Activated gamma-delta T cell (primary cell): ENCODE measurements around the gene CDPF1.

Experiments
- DNase-seq: peaks from one replicate; lab custom pipeline; 2025; lab: John Stamatoyannopoulos, UW

The CDPF1 gene

DNA sequence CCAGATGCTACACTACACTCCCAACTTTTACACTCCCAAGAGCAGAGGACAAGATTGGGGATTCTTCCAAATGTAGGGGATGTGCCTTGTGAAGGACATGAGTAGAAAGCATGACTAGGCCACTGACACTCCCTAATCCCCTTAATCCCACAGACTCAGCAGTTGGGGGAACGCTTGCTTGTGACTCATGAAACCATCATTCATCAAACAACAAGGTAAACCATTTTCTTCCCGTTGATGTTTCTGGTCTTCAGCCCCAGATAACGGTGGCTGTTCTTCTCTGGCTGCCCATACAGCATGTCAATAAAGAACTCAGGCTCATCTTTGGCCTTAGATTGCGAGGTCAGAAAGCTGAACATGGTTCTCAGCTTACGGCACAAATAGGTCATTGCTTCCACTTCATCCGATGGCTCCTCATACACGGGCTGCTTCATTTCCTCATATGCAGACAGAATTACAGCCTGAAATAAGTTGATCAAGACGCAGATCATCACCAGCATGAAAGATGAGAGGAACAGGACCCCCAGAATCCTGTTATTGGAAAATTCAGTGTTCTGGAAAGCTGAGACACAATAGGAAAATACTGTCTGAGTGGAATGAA is 6.4 kb upstream of the CDPF1 start:
- DNase-seq, result no peak

DNA sequence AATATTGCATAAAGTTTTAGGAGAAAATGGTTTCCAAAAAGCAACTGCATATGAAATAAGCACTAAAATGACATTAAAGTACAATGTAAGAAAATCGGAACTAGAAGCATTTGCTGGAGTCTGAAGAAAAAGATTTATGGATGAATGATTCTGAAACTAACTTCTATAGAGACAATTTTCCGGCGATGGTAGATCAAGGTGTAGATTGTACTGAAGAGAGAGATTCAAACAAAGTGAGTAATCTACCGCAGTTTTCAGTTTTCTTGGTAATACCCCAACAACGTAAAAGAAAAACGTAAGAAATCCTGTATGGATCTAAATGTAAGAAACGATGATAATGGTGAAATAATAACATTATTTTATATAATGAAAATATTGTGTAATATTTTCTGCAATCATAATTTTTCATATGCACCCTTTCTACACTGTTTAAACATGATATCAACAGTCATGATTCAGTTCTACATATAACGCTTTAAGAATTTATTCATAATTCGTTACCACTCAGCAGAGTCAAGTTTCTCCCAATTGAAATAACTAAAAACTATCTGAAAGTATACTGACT is 1.8 kb upstream of the CDPF1 start:
- DNase-seq, result no peak

DNA sequence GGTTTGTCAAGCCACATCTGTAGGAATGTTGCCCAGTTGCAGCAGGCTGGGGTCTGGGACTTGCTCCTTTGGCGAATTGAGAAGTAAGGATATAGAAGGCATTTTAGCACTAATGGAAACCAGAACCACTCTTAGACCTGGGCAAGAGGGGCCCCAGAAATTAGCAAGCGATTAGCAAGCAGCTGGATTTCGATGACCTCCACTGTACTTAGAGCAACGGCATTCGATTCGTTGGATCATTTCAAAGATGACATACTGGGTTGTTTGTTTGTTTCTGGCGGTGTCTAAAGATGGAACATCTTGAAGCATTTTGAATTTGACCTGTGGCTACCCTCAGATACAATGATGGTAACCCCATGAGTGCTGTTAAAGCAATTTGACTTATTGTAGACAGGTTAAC is 1.2 kb upstream of the CDPF1 start:
- DNase-seq, result no peak

DNA sequence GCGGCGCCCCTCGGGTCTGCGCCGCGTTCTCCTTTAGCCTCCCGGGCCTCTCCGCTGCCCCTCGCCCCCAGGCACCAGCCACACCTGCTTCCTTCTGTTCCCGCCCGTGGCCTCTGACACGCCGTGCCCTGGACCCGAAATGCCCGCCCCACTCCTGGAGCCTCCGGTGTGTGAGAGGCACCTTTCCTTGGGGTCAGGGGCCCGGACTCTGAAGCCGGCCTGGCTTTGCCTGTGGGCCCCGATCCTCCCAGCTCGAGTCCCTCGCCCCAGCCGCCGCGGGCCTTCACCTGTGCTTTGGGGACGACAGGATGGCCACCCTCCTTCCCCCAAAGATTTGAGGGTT is 661 bp upstream of the CDPF1 start:
- DNase-seq, result no peak

- no peak for DNase-seq
These were observed 2.6 kb downstream of the CDPF1 start for GRCh38 chr22:46247443-46247975.

DNA sequence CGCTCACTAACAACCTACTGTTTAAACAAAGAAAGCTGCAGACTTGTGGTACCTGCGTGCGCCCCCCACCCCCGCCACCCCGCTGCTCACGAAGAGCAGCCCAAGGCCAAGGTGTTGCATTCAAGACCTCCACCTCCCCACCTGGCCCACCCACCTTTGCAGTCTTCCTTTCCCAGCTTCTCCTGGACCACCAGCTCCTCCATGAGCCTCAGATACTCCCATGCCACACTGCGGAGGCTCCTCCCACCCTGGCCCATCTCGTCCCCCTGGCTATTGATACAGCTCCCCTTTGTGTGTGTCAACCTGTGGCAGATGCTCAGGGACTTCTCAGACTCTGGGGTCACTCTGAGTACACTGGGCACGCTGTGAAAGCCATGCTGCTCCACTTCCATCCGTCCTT is 3.9 kb downstream of the CDPF1 start:
- no peak for DNase-seq

DNA sequence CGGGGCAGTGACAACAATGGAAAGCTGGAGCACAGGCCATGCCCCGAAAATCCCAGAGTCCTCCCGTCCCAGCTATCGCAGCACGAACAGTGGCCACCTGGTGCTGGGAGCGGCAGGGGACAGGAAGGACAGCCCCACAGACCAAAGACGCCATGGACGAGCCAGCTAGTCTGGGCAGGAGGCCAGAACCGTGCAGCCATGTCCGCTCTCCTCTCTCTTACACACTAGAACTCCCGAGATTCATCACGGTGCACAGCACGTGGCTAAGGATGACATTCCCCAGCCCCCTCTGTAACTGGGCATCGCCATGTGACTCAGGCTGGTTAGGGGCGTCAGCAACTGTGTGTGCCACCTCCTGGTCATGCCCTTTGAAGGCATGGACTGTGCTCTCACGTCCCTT is 4.6 kb downstream of the CDPF1 start:
- DNase-seq, result no peak

- no peak for DNase-seq
These were observed 5.3 kb downstream of the CDPF1 start for GRCh38 chr22:46244771-46245170.

GRCh38 chr22:46242076-46242475 is 8.0 kb downstream of the CDPF1 start:
- DNase-seq, result no peak

GRCh38 chr22:46241396-46242007 is 8.6 kb downstream of the CDPF1 start:
- no peak for DNase-seq

DNA sequence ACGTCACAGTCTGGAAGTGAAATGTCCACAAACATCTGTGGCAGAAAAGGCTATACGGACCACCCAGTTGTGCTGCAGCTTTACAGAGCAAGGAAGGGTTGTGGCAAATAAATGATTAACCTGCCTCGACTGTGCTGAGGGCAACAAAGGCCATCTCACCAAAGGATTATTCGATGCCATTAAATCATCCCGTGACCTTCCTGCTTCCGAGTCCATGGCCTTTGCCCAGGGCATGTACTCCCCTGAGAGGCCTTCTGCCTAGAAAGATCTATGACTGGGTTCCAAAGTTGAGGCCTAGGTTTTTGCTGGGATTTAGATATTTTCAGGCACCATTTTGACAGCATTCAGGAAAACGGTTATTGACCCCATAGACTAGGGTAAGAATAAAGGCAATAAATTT is 9.2 kb downstream of the CDPF1 start:
- no peak for DNase-seq

DNA sequence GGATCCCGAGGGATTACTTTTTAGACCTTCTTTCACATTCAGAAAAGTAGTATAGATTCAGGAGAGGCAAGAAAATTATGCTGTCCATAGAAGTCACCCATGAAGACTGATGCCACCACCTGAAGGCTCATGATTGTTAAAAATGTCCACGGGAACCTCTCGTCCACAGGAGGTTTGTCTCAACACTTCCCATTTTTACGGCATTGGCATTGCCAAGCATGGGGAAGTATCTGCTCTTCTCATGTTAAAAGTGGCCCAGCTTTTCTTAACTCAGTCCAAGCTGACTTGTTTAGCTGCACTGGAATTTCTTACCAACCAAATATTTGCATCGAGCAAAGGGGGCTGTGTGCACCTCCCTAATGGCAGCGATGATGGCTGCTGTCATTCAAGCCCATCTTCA is 9.6 kb downstream of the CDPF1 start:
- DNase-seq, result no peak

DNA sequence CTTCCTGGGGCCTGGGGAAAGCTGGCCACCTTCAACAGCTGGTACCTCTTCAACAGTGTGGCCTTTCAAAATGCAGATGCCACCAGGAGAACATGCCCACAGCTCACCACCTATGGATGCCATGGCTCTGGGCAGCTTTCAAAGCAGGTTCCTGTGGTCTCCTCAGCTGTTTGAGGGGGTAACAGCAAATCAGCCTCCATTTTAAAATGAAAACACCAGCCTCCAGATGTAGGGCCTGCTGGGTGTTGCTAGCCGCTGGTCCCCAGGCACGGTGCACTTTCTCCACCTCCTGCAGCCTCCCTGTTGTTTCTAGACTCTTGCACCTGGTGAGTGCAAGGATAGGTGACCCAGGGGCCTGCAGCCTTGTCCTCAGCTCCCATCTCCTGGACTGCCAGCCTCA is 10.0 kb downstream of the CDPF1 start:
- no peak for DNase-seq

DNA sequence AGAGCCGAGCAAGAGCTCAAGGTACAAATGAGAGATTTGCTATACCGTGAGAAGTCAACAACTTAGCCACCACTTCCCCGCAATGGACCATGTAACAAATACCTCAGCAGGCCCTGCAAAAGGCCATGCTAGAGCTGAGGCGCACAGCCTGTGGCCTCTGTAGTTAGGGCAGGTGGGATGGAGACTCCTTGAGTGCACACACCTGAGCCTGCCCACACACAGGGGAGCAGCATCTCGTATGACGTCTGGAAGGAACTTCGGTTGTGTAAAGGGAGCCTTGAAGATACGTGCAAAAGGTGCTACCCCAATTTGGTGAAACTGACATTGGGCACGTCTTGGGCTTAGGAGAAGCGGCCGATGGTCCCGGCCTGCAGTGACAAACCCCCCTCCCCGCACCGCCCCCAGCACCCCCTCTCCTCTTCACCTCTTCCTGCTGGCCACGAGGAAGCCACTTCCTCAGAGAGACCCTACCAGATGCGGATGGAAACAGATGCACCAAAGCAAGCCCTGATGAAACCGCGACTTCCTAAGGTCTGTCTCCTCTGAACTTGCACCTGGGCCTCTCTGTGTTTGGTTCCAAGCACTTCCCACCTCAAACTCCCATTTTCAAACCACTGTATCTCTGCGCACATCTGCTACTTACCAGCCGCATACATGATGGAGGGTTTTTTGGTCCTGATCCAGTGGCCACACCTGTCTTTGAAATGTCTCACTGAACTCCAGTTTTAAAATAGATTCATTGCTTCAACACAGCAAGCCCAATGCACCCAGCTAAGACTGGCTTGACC is 10.6 kb downstream of the CDPF1 start:
- no peak for DNase-seq

GRCh38 chr22:46238541-46238940 is 11.6 kb downstream of the CDPF1 start:
- DNase-seq, result no peak

DNA sequence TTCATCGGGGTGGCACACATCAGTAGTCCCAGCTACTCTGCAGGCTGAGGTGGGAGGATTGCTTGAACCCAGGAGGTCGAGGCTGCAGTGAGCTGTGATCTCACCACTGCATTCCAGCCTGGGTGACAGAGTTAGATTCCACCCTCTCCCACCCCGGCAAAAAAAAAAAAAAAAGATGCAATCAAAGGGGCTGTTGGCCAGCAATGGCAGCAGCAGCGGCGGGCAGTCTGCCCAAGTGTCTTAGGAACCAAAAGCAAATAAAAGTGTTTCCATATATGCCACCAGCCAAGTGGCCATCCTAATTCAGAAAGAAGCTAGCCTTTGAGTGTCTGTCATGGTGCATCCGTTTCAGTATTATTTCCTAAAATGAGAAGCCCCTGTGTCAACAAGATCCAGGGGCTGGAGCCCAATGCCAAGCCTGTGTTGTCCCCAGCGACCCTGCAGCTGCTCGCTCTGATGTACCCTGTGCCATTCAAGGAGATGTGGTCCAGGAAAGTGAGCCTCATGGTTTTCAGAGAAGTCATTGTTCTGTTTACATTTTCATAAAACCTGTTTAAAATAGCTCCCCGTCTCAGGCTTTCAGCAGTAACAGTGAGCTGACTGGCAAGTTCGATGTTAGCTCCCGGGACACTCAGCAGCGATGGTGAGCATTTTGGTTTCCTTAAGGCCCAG is 12.5 kb downstream of the CDPF1 start:
- DNase-seq, result no peak

DNA sequence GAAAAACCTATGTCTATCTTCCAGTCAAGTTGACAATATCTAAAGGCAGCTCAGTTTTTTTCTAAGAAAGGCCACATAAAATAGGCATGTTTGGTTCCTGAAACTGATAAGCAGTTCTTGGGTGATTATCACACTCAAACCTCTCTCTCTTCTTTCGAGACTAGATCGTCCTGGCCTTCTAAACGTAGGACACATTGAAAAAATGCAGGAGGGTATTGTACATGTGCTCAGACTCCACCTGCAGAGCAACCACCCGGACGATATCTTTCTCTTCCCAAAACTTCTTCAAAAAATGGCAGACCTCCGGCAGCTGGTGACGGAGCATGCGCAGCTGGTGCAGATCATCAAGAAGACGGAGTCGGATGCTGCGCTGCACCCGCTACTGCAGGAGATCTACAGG is 15.1 kb downstream of the CDPF1 start:
- no peak for DNase-seq

- DNase-seq, result no peak
These were observed 16.9 kb downstream of the CDPF1 start for GRCh38 chr22:46233231-46233630.

DNA sequence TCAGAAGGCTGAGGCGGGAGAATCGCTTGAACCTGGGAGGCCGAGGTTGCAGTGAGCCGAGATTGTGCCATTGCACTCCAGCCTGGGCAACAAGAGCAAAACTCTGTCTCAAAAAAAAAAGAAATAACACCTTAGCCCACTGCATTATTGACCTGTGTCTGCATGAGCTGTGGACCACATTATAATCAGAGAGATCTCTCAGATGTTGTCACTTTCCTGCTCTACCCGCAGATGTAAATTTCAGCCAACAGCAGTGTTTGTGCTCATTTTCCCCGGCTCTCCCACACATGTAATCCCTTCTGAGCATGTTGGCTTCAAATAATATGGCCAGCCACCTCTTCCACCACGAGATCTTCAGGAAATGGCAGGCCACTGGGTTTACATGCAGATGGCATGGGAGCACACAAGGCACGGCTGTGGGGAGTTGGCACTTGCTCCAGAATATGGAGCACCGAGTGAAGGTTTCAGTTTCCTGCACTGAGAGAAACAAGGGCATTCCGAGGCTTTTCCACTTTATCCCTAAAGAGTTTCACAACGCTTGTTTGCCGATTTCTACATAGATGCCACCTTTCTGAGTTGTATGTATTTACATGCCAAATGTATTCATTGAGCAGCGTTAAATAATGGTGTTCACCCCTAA is 19.7 kb downstream of the CDPF1 start:
- DNase-seq, result no peak

DNA sequence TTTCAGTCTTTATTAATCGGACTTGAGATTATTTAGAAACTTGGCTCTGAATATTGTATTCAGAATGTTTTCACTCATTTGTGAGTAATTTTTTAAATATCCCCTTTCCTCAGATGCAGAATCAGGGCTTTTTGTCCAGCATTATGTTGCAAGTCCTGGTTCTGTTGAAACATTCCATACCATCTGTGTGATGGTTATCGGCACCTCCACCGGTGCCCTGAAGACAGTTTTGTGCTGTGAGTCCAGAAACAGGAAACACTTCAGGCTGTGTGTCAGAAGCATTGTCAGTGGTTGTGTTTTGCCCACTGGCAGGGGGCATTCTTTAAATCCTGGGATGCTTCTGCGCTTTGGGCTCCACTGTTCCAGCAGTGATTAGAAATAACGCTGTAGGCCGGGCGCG is 20.4 kb downstream of the CDPF1 start:
- no peak for DNase-seq

DNA sequence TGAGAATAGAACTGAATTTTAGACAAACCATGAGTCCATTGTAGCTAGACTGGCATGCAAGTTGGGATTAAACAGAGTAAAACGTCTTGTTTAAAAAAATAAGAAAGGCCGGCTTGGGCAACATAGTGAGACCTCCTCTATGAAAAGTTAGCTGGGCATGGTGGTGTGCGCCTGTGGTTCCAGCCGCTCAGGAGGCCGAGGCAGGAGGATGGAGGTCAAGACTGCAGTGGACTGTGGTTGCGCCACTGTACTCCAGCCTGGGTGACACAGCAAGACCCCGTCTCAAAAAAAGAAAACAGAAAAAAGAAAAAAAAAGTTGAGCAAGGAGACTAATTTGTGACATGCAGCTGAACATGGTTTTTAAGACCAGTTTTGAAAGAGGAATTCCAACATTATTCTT is 23.5 kb downstream of the CDPF1 start:
- DNase-seq, result no peak

DNA sequence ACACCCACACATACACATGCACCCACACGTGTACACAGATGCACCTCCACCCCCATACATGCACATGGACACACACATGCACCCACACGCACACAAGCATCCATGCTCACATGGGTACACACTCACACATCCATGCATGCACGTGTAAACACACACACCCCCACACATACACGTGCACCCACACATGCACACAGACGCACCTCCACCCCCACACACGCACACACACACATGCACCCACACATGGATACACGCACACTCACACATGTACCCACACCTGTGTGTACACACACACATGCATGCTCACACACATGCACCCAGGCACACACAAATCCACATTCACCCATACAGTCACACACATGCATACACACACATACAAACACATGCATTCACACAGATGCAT is 24.5 kb downstream of the CDPF1 start:
- no peak for DNase-seq
